Right lobe of liver (tissue), 6 donors: ENCODE data around the gene NPM1. TPM values are rescaled to one million over a fixed set of nuclear protein-coding genes. Genes with fewer than 3 reads are reported as not detected.

Experiments used
- ATAC-seq, 4 donors: fragments of 200-7000 bp; cut with Tn5 transposase; one replicate each; pipeline ENCODE4 v1.9.1; 2020; ENCODE audit warnings: mild to moderate bottlenecking in 4 of 4, moderate library complexity in 4 of 4
- DNase-seq, 3 donors: peaks; one replicate each; pipeline ENCODE4 v3.0.0-alpha.2; 2020
- H3K27ac ChIP-seq, 3 donors: fragments of 200-600 bp; one replicate each; pipeline ENCODE4 v1.8.0; 2022
- H3K27me3 ChIP-seq, 2 donors: fragments of 200-600 bp; one replicate each; pipeline ENCODE4 v1.8.0; 2022
- H3K36me3 ChIP-seq, 4 donors: fragments of 200-600 bp; sonication (generic) in 1 of 4; one replicate each; pipeline versions ENCODE4 v1.5.1 to v1.8.0; 2017 to 2022; ENCODE audit warnings: control low read depth in 1 of 4
- H3K4me1 ChIP-seq, 4 donors: fragments of 200-600 bp; sonication (generic) in 1 of 4; one replicate each; pipeline versions ENCODE4 v1.5.1 to v1.8.0; 2017 to 2022; ENCODE audit warnings: control low read depth in 1 of 4
- H3K4me3 ChIP-seq, 3 donors: fragments of 200-600 bp; one replicate each; pipeline ENCODE4 v1.8.0; 2022
- H3K9me3 ChIP-seq, 4 donors: fragments of 200-600 bp; sonication (generic) in 1 of 4; one replicate each; pipeline versions ENCODE4 v1.5.1 to v1.8.0; 2017 to 2022; ENCODE audit warnings: control low read depth in 1 of 4
- POLR2A ChIP-seq: fragments of 450-650 bp; IDR thresholded peaks from one replicate; pipeline ENCODE4 v1.6.1; 2017; ENCODE audit warnings: antibody characterized with exemption, mild to moderate bottlenecking
- WGBS: methylation state at CpG from one replicate; pipeline ENCODE4 v1.1.6; 2018; ENCODE audit warnings: low coverage, low lambda C conversion rate; ENCODE audit not compliant: insufficient coverage; ENCODE audit errors: missing lambda C conversion rate; 5-methylcytosine and 5-hydroxymethylcytosine counted together
- intact Hi-C, 2 donors: fragments of 100-400 bp; cut with DNase I; formaldehyde crosslinking; loops; one replicate each; pipeline versions ENCODE4 v1.11.2 to v1.14.1; 2022
- total RNA-seq, 6 experiments: library from RNA; depleted of rRNA in 2 of 6; stranded (reverse); fragments of >200 nt in 2 of 6; fragmentation: NEBNext Ultra II Directional in 3 of 6; extraction: Animal tissue kit (Norgen Biotek cat#: 25700) in 3 of 6; gene quantifications; one replicate each; pipeline versions ENCODE4 v1.1.0 to v1.2.4, GENCODE V29; 2016 to 2023
- TF ChIP-seq, protein P1 (sequence below), 4 donors: fragments of 200-600 bp in 3 of 4; fragments of 450-650 bp in 1 of 4; IDR thresholded peaks; one replicate each; pipeline versions ENCODE4 v1.5.1 to v1.8.0; 2016 to 2022; ENCODE audit warnings: antibody characterized with exemption in 4 of 4, mild to moderate bottlenecking in 2 of 4
- donor health status: DM: no; HTN: yes; CAD: no.
- donor health status: DM: no; HTN: no; CAD: no.
- donor health status: DM: no; HTN: no; CAD: no.
- donor health status: DM: no; HTN: yes; CAD: no.
- donor health status: DM: no; HTN: yes; CAD: no.

The NPM1 gene
- total RNA-seq, 6 experiments from 2014 or later: 196 to 310 (median 258) TPM

DNA sequence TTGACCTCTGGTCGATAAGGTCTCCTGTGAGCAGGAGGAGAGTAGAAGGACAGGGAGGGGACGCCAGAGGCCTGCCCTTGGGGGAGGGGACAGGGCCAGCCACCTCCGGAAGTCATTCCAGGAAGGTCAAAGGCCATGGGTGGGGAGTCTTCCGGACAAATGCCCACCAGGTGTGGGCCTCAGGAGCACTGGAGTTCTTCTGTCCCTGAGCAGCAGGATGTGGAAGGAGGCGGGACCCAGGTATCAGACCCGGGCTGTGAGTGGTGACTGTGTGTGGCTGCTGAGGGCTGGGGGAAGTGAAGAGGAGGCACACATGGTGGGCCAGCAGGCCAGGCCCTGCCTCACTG lies 45.7 kb downstream of the NPM1 start:
- no peak overlapping the region for H3K27ac ChIP-seq
- H3K9me3 ChIP-seq: no peaks in the 10 kb centered on the region
- 18% methylated on average over 2 of the region's 6 CpGs for WGBS
- H3K27me3 ChIP-seq: no peaks in the 10 kb centered on the region
- no peaks in the 10 kb centered on the region for H3K36me3 ChIP-seq
- intact Hi-C loops: no loop called here
- H3K4me1 ChIP-seq: no peaks in the 10 kb centered on the region
- no peak overlapping the region for H3K4me3 ChIP-seq
- DNase-seq: no peak
- TF ChIP-seq POLR2A: no peak
- TF ChIP-seq, protein P1, sequence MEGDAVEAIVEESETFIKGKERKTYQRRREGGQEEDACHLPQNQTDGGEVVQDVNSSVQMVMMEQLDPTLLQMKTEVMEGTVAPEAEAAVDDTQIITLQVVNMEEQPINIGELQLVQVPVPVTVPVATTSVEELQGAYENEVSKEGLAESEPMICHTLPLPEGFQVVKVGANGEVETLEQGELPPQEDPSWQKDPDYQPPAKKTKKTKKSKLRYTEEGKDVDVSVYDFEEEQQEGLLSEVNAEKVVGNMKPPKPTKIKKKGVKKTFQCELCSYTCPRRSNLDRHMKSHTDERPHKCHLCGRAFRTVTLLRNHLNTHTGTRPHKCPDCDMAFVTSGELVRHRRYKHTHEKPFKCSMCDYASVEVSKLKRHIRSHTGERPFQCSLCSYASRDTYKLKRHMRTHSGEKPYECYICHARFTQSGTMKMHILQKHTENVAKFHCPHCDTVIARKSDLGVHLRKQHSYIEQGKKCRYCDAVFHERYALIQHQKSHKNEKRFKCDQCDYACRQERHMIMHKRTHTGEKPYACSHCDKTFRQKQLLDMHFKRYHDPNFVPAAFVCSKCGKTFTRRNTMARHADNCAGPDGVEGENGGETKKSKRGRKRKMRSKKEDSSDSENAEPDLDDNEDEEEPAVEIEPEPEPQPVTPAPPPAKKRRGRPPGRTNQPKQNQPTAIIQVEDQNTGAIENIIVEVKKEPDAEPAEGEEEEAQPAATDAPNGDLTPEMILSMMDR (IDR thresholded peaks at IDR 0.05): no peak
- ATAC-seq: peak in 1 of 4 donors; percentile 8

DNA sequence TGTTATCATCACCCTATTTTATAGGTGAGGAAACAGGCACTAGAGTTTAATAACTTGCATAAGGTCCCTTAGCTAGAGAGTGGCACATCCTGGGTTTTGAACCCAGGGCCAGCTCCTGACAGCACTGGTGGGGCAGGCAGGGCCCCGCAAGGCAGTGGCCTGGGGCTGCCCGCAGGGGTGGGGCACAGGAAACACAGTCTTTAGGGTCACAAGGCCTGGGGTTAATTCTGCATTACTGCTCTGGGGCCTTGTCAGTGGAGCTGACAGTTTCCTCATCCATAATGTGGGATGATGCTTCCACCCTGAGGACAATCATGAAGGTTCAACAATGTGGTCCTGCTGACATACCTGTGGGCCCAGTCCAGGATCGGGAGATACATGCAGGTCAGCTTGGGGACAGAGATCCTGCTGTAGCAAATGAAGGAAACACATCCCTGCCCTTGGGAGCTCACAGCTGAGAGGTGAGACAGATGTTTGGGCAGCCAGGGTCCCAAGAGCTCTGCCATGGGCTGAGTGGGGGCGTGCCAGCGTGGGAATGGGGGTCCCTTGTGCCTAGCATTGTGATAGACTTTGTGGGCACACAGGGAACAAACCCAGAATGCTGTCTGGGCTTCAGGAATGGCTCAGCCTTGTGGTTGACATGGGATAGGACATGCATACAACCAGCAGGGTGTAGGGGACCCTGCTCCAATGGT lies 46.5 kb downstream of the NPM1 start:
- intact Hi-C loops: no loop called here
- no peak for TF ChIP-seq POLR2A
- TF ChIP-seq, protein P1 (IDR thresholded peaks at IDR 0.05): no peak
- H3K4me1 ChIP-seq: no peaks in the 10 kb centered on the region
- H3K27ac ChIP-seq: no peak overlapping the region
- DNase-seq (no peak), ATAC-seq (no peak)
- H3K9me3 ChIP-seq: no peaks in the 10 kb centered on the region
- H3K27me3 ChIP-seq: no peaks in the 10 kb centered on the region
- H3K36me3 ChIP-seq: no peaks in the 10 kb centered on the region
- no CpG with 5 or more reads among the region's 5 CpGs for WGBS
- no peak overlapping the region for H3K4me3 ChIP-seq

DNA sequence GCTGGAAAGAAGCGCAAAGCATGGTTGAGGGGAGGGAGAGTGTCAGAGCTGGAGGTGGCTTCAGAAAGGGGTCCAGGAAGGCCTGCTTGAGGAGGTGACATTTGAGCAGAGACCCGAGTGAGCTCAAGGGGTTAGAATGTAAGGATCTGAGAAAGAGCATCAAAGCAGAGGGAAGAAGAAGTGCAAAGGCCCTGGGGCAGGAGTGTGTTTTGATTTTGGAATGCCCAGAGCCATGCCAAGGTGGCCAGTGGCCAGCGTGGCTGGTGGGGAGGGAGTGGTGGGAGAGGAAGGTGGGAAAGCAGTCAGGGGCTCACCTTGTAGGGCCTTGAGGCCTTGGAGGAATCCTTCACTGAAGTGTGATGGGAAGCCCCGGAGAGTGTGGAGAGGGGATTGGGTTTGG lies 47.2 kb downstream of the NPM1 start:
- Histone ChIP-seq H3K4me1 (no peaks in the 10 kb centered on the region), H3K36me3 (no peaks in the 10 kb centered on the region), H3K9me3 (no peaks in the 10 kb centered on the region), H3K27ac (no peak overlapping the region), H3K27me3 (no peaks in the 10 kb centered on the region), H3K4me3 (no peak overlapping the region)
- ATAC-seq: no peak
- DNase-seq: no peak
- TF ChIP-seq POLR2A: no peak
- TF ChIP-seq, protein P1 (IDR thresholded peaks at IDR 0.05): no peak
- intact Hi-C loops: no loop called here
- 86% methylated on average over 4 of the region's 4 CpGs for WGBS

- no peak overlapping the region for H3K4me3 ChIP-seq
- no peaks in the 10 kb centered on the region for H3K27me3 ChIP-seq
- H3K4me1 ChIP-seq: no peaks in the 10 kb centered on the region
- H3K36me3 ChIP-seq: no peaks in the 10 kb centered on the region
- no peak overlapping the region for H3K27ac ChIP-seq
- no peak for DNase-seq
- TF ChIP-seq, protein P1 (IDR thresholded peaks at IDR 0.05): no peak
- no peak for TF ChIP-seq POLR2A
- H3K9me3 ChIP-seq: no peaks in the 10 kb centered on the region
- no CpG with 5 or more reads among the region's 20 CpGs for WGBS
- intact Hi-C loops: no loop called here
- no peak for ATAC-seq
Observed at GRCh38 chr5:171435908-171436307, 48.3 kb downstream of the NPM1 start.
